MM.1S (cell line): ENCODE results near the gene GRHL3.

Experiments
- DNase-seq: peaks from one replicate; pipeline ENCODE4 v3.0.0-alpha.2; 2015
- H2AFZ ChIP-seq: fragments of 300-600 bp; sonication (generic); 2 replicates; pipeline ENCODE4 v1.6.0; 2016; ENCODE audit warnings: antibody characterized with exemption, low read length
- H3F3A ChIP-seq: fragments of 300-600 bp; sonication (generic); 2 replicates; pipeline ENCODE4 v1.6.1; 2016; ENCODE audit warnings: mild to moderate bottlenecking, antibody characterized with exemption, low read length, moderate library complexity, mixed read lengths; ENCODE audit not compliant: insufficient read depth
- H3K27ac ChIP-seq: fragments of 300-600 bp; sonication (generic); 2 replicates; pipeline ENCODE4 v1.5.1; 2016; ENCODE audit warnings: mild to moderate bottlenecking, low read length
- H3K27me3 ChIP-seq: fragments of 300-600 bp; sonication (generic); replicated peaks from 2 replicates; pipeline ENCODE4 v1.6.0; 2016; ENCODE audit warnings: low read length; ENCODE audit not compliant: insufficient read depth
- H3K36me3 ChIP-seq: fragments of 300-600 bp; sonication (generic); replicated peaks from 2 replicates; pipeline ENCODE4 v1.6.1; 2016; ENCODE audit warnings: mild to moderate bottlenecking, low read length, mixed read lengths; ENCODE audit not compliant: insufficient read depth
- H3K4me1 ChIP-seq: fragments of 300-600 bp; sonication (generic); 2 replicates; pipeline ENCODE4 v1.6.1; 2016; ENCODE audit warnings: low read length, mixed read lengths
- H3K4me2 ChIP-seq: fragments of 300-600 bp; sonication (generic); 2 replicates; pipeline ENCODE4 v1.6.0; 2016; ENCODE audit warnings: low read depth, low read length
- H3K4me3 ChIP-seq: fragments of 300-600 bp; sonication (generic); 2 replicates; pipeline ENCODE4 v1.5.1; 2016; ENCODE audit warnings: low read length, mixed read lengths
- H3K79me2 ChIP-seq: fragments of 300-600 bp; sonication (generic); 2 replicates; pipeline ENCODE4 v1.6.1; 2016; ENCODE audit warnings: mixed run types, low read length, mixed read lengths
- H3K9ac ChIP-seq: fragments of 300-600 bp; sonication (generic); 2 replicates; pipeline ENCODE4 v1.6.1; 2016; ENCODE audit warnings: low read length, mixed read lengths
- H3K9me2 ChIP-seq: fragments of 300-600 bp; sonication (generic); replicated peaks from 2 replicates; pipeline ENCODE4 v1.6.1; 2016; ENCODE audit warnings: mild to moderate bottlenecking, low read length, mixed read lengths; ENCODE audit not compliant: insufficient read depth
- H3K9me3 ChIP-seq: fragments of 300-600 bp; sonication (generic); replicated peaks from 2 replicates; pipeline ENCODE4 v1.6.1; 2016; ENCODE audit warnings: mild to moderate bottlenecking, low read length, mixed read lengths; ENCODE audit not compliant: insufficient read depth
- H4K20me1 ChIP-seq: fragments of 300-600 bp; sonication (generic); 2 replicates; pipeline ENCODE4 v1.6.1; 2016; ENCODE audit warnings: mild to moderate bottlenecking, low read length, moderate library complexity, mixed read lengths; ENCODE audit not compliant: insufficient read depth
- CTCF ChIP-seq: fragments of 300-600 bp; sonication (generic); IDR thresholded peaks from 2 replicates; pipeline ENCODE4 v1.5.1; 2016; ENCODE audit warnings: antibody characterized with exemption, low read length, mixed read lengths
- EZH2 ChIP-seq: fragments of 300-600 bp; sonication (generic); optimal IDR thresholded peaks from 2 replicates; pipeline ENCODE3; 2017; ENCODE audit warnings: low read depth, mild to moderate bottlenecking, antibody characterized with exemption, low read length, mixed read lengths
- EZH2phosphoT487 ChIP-seq: fragments of 300-600 bp; sonication (generic); IDR thresholded peaks from 2 replicates; pipeline ENCODE4 v1.6.1; 2018; ENCODE audit warnings: antibody characterized with exemption, low read length

GRHL3 gene

DNA sequence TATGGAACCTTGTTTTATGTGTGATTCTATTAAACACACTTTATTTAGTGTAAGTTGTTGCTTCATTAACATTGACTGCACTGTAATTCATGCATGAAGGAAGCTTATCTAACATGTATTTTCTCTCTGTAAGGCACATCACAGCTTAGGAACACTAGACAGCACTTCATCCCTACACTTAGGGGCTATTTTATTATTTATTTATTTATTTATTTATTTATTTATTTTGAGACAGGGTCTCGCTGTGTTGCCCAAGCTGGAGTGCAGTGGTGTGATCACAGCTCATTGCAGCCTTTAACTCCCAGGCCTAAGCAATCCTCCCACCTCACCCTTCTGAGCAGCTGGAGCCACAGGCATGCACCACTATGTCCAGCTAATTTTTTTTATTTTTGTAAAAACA, 30.7 kb upstream of the GRHL3 start:
- Histone ChIP-seq H3K9me3 (no peaks in the 10 kb centered on the region), H3K9me2 (no peaks in the 10 kb centered on the region), H3K4me1 (no peaks in the 10 kb centered on the region), H3K36me3 (no peaks in the 10 kb centered on the region), H3K27me3 (no peaks in the 10 kb centered on the region), H3K79me2 (no peaks in the 10 kb centered on the region), H3K27ac (no peak overlapping the region), H3F3A (no peaks in the 10 kb centered on the region), H2AFZ (no peak overlapping the region), H3K4me3 (no peak overlapping the region), H4K20me1 (no peaks in the 10 kb centered on the region), H3K4me2 (no peak overlapping the region), H3K9ac (no peak overlapping the region)
- TF ChIP-seq EZH2 (no peak), CTCF (no peak), EZH2phosphoT487 (no peak)
- DNase-seq, result no peak

GRCh38 chr1:24289937-24290595, 29.1 kb upstream of the GRHL3 start:
- no peak for DNase-seq
- no peaks in the 10 kb centered on the region for H3K36me3 ChIP-seq
- no peak overlapping the region for H3K27ac ChIP-seq
- no peaks in the 10 kb centered on the region for H4K20me1 ChIP-seq
- no peaks in the 10 kb centered on the region for H3K79me2 ChIP-seq
- H3K4me2 ChIP-seq, result no peak overlapping the region
- no peaks in the 10 kb centered on the region for H3F3A ChIP-seq
- no peaks in the 10 kb centered on the region for H3K4me1 ChIP-seq
- H2AFZ ChIP-seq, result no peak overlapping the region
- no peak overlapping the region for H3K9ac ChIP-seq
- no peaks in the 10 kb centered on the region for H3K9me2 ChIP-seq
- H3K9me3 ChIP-seq, result no peaks in the 10 kb centered on the region
- TF ChIP-seq EZH2phosphoT487, result no peak
- no peak for TF ChIP-seq EZH2
- no peak for TF ChIP-seq CTCF
- no peak overlapping the region for H3K4me3 ChIP-seq
- no peaks in the 10 kb centered on the region for H3K27me3 ChIP-seq

- Histone ChIP-seq H3K9ac (no peak overlapping the region), H3K36me3 (no peaks in the 10 kb centered on the region), H3K27me3 (no peaks in the 10 kb centered on the region), H3K9me2 (no peaks in the 10 kb centered on the region), H3K27ac (no peak overlapping the region), H3F3A (no peaks in the 10 kb centered on the region), H3K79me2 (no peaks in the 10 kb centered on the region), H2AFZ (no peak overlapping the region), H4K20me1 (no peaks in the 10 kb centered on the region), H3K4me3 (no peak overlapping the region), H3K4me2 (no peak overlapping the region), H3K9me3 (no peaks in the 10 kb centered on the region), H3K4me1 (no peaks in the 10 kb centered on the region)
- TF ChIP-seq EZH2 (no peak), EZH2phosphoT487 (no peak), CTCF (no peak)
- DNase-seq, result no peak
Observed at GRCh38 chr1:24290933-24291487, 28.1 kb upstream of the GRHL3 start.
